NCI-H2196 treated with DMSO at 0.1 percent for 48 hours (cell line): ENCODE measurements around the gene FRMD8.

Experiments used
- DNase-seq: peaks from one replicate; lab custom pipeline; 2025; ENCODE audit not compliant: unreplicated experiment; lab: John Stamatoyannopoulos, UW

Gene FRMD8, protein sequence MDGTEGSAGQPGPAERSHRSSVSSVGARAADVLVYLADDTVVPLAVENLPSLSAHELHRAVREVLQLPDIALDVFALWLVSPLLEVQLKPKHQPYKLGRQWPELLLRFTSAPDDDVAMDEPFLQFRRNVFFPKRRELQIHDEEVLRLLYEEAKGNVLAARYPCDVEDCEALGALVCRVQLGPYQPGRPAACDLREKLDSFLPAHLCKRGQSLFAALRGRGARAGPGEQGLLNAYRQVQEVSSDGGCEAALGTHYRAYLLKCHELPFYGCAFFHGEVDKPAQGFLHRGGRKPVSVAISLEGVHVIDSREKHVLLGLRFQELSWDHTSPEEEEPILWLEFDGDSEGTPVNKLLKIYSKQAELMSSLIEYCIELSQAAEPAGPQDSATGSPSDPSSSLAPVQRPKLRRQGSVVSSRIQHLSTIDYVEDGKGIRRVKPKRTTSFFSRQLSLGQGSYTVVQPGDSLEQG

DNA sequence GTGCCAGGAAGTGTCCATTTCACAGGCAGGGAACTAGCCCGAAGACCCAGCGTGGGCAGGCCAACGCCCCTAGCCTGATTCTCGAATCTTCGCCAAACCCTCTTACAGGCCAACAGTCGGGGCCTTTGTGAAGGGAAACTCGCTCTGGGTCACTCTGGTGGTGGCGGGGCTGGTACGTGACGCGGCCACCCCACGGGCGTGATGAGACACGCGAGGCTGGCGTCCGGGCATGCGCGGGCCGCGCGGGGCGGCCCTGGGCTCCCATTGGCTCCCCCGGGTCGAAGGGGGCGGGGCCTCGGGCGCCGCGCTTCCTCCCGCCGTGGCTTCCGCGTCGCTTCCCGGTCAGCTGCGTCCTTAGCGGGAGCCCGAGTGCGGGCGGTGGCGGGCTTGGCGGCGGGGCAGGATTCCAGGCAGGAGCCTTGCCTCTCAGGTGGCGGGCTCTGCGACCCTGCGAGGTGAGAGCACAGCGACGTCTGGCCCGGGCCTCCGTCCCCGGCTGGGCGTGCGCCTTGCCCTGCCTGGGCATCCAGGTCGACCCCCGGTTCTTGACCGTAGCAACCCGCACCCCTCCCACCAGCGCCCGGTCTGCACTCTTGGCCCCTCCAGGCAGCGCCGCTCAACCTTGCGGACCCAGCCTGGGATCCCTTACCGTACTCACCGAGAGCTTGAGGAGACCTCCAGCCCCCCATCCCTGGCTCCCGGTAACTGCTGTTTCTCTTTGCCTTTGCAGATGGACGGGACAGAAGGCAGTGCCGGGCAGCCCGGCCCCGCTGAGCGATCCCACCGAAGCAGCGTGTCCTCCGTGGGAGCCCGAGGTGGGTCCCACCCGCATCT lies at the start of gene FRMD8:
FRMD8 (plus strand) TSS at position 331 of the 834 bp plus-strand sequence; CDS start at position 731, 400 bp downstream.
- DNase-seq = peak; percentile 33

DNA sequence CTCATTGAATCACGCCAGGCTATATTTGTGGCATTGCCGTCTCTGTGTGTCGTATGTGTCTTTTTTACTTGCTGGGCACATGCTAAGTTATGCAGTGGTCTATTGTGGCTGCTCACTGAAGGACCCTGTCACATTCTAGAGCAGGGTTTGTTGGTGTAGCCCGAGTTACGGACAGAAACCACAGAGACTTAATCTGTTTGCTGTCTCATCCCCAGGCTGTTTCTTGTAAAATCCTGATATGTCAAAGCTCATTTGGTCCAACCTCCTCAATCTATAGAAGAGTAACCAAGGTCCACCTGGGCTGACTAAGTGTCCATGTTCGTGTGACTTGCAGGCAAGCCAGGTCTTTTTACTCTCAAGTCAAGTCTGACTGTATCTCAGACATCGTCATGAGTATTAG lies 47.8 kb upstream of the FRMD8 start:
- no peak for DNase-seq

DNA sequence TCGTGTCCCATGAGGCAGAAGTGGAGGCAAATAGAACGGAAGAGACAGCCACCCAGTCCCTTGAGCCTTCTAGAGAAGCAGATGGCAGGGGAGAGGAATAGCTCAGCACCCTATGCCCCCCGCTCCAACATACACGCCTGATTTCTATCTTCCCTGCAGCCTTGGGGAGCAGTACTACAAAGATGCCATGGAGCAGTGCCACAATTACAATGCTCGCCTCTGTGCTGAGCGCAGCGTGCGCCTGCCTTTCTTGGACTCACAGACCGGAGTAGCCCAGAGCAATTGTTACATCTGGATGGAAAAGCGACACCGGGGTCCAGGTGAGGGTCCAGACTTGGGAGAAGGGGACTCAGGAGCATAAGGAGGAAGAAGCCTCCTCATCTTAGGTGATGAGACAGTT lies 46.2 kb upstream of the FRMD8 start:
- no peak for DNase-seq

DNA sequence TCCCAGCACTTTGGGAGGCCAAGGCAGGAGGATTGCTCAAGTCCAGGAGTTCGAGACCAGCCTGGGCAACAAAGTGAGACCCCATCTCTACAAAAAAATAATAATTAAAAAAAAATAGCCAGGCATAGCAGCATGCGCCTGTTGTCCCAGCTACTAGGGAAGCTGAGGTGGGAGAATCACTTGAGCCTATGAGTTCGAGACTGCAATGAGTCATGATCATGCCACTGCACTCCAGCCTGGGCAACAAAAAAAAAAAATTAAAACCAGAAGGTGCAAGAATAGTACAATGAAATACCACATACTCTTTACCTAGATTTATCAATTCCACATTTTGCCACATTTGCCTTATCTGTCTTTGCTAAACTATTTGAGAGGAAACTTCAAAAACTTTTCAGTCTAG lies 44.6 kb upstream of the FRMD8 start:
- no peak for DNase-seq

DNA sequence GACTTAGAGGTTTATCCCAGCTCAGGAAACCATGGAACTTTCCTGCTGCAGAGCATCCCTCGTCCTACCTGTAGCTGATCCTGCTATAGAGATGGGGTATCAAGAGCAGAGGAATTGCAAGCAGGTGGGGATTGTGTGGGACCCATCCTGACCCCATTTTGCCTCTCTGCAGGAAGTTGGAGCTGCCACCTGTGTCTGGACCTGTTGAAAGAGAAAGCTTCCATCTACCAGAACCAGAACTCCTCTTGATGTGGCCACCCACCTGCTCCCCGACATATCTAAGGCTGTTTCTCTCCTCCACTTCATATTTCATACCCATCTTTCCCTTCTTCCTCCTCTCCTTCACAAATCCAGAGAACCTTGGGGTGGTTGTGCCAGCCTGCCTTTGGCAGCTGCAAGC lies 34.9 kb upstream of the FRMD8 start:
- DNase-seq = no peak

DNA sequence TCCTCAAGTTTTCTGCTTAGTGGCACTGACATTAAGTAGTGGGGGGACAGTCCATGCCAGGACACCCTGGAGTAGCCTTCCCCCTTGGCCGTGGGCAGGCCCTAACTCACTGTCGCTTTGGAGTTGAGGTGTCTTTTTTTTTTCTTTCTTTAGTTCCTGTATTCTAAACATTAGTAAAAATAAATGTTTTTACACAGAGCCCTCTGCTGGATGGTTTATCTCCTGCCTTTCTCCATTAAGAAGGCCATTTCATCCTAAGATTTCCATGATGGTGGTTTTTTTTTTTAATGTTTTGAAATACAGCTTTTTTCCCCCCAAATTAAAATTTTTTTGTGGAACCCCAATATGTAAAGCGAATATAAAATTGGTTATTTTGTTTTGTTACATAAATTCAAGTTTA lies 33.7 kb upstream of the FRMD8 start:
- no peak for DNase-seq

DNA sequence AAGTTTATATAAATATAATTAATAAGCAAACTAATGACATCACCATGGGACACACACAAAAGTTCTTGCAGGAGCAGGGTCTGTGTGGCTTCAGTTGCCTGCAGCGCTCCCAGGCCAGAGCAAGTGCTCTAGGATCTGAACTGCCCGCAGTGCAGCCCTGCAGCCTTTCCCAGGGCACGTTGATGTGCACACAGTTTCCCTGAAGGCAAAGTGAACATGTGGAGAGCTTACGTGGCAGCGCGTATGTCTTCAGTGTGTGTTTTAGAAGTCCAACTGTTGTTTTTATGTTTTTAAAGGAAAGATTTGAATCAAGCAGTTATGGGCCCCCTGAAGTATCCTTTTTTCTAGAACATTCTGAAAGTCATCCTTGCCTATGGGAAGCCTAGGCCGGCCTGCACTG lies 33.1 kb upstream of the FRMD8 start:
- no peak for DNase-seq

DNA sequence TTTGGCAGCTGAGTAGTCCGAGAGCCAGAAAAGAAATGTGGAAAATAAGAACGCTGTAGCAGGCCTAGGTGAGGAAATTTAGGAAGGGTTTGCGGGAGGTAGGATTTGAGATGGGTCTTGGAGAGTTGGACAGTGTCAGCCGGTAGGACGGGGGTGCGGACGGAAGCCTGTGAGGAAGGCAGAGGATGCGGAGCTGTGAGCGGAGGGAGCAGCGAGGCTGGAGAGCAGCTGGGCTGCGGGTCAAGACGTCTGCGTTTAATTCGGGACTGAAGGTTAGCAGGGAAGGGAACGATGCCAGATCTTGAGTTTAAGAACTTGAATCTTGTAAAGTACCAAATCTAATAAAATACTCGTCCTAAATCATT lies 32.6 kb upstream of the FRMD8 start:
- DNase-seq = no peak

DNA sequence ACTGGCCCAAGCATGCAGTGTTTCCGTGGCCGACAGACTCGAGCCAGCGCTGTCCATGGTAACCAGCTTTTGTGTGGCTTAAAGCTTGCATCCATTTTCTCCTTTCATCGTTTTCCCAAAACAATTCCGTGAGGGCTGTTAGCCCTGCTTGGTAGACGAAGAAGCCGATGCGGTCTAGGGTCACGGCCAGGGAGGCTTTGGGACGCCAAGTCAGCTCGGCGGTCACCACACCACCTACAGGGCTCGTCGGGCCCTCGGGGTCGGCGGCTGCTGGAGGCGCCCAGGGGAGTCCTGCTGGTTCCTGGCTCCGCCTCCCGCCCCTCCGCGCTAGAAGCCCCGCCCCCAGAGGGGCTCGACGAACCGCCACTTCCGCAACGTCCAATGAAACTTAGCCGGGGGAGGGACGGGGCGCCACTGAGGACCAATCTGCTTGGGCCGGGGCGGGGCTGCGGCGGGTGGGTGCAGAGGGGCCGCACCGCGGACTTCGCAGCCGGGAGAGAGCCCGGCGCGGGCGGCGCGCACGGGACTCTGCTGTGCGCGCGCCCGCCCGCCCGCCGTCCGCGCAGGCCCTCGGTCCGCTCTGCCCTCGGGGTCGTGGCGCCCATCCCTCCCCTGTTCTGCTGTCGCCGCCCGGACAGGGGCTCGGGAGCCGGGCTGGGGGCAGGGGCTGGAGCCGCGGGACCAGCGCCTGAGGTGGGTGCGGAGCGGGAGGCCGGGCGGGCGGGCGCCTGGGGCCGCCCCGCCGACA lies 32.0 kb upstream of the FRMD8 start, which contains the start of gene TIGD3:
TIGD3 (plus strand) TSS at position 487 of the 748 bp plus-strand sequence. CDS start 1,058 bp downstream, outside the sequence.
- DNase-seq = peak; percentile 96

DNA sequence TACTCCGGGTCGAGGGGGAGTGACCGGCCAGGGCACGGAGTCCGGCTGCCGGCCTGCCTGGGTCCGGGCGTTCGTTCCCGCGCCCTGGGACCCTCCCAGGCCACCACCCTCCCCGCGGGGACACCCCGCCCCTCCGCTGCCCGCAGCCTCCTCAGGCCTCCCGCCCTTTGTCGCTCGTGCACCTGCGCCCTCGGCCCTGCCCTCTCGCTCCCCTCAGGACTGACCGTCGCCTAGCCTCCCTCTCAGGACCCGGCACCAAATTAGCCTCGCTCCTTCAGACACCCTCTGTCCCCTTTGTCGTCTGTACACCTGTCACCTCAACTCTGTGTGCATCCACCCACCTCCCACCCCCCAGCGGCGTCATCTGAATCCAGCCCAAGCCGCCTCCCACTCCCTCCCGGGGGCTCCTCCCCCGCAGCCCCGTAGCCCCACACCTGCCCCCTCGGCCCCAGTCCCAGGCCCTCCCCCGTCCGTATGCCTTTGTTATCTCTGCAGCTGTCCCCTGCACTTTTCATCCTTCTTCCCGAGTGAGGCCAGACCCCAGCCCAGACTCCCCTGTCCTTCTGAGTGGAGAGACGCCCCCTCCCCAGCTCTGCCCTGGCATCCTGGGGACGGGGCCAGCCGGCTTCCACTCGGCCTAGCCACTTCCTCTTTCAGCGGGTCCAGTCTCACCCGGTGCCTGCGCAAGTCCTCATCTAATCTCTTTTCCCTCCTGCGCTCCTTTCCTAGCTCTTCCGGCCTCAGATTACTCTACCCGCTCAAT lies 31.2 kb upstream of the FRMD8 start:
- DNase-seq = peak; percentile 40

DNA sequence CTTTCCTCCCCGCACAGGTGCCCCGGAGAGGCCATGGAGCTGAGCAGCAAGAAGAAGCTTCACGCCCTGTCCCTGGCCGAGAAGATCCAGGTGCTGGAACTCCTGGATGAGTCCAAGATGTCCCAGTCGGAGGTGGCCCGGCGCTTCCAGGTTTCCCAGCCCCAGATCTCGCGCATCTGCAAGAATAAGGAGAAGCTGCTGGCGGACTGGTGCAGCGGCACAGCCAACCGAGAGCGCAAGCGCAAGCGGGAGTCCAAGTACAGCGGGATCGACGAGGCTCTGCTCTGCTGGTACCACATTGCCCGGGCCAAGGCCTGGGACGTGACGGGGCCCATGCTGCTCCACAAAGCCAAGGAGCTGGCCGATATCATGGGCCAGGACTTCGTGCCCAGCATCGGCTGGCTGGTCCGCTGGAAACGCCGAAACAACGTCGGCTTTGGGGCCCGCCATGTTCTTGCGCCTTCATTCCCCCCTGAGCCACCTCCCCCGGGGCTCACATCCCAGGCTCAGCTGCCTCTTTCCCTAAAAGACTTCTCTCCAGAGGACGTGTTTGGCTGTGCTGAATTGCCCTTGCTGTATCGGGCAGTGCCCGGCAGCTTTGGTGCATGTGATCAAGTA lies 30.6 kb upstream of the FRMD8 start:
- no peak for DNase-seq

DNA sequence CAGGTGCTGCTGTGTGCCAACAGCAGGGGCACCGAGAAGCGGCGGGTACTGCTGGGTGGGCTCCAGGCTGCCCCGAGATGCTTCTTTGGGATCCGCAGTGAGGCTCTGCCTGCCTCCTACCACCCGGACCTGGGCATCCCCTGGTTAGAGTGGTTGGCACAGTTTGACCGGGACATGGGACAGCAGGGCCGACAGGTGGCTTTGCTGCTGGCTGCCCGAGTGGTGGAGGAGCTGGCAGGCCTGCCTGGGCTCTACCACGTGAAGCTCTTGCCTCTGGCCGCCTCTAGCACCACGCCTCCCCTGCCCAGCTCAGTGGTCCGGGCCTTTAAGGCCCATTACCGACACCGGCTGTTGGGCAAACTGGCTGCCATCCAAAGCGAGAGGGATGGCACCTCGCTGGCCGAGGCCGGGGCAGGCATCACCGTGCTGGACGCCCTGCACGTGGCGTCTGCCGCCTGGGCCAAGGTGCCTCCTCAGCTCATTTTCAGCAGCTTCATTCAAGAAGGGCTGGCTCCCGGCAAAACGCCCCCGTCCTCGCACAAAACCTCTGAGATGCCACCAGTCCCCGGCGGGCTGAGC lies 30.0 kb upstream of the FRMD8 start:
- DNase-seq = no peak

DNA sequence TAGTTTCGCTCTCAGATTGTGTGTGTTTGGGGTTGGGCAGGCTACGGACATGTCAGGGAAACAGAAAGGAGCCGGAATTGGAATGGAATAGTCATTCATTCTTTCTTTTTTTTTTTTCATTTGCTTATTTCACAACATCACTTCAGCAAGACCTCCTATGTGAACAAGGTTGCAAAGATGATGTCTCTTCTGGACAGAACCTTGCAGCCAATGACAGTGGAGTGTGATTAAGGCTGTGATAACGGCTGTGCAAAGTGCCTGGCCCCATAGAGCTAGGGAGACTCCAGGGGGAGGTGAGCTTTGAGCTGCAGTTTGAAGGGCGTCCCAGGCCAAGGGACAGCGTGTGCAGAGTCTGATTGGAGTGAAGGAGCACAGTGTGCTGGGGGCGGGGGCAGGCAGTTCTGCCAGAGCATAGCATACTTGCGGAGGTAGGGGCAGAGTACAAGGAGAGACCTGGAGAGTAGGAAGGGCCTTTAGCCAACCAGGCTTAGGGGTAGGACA lies 28.5 kb upstream of the FRMD8 start:
- DNase-seq = no peak

DNA sequence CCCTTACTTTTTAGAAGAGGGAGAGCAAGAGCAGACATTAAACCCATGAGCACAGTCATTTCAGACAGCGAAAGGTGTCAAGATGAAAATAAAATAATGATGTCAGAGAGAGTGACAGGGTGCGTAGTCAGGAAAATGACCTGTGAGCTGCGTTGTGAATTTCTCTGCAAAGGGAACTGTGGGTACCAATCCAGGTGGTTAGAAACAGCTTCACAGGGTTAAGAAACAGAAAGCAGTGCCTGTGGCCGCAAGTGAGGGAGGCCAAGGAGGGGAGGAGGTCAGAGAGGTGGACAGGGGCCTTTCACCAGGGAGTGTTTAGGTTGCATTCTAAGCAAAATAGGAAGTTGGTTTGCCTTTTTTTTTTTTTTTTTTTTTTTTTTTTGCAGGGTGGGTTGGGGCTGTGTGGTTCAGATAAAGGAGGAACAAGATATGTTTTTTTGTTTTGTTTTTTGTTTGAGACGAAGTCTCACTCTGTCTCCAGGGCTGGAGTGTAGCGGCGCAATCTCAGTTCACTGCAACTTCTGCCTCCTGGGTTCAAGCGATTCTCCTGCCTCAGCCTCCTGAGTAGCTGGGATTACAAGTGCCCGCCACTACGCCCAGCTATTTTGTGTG lies 24.0 kb upstream of the FRMD8 start:
- DNase-seq = no peak

DNA sequence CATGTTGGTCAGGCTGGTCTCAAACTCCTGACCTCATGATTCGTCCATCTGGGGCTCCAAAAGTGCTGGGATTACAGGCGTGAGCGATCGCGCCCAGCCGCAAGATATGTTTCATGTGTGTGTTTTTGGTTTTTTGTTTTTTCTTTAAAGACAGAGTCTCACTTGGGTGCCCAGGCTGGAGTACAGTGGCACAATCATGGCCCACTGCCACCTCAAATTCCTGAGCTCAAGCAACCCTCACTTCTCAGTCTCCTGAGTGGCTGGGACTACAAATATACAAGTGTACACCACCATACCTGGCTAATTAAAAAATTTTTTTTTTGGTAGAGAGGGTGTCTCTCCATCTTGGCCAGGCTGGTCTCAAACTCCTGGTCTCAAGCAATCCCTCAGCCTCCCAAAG lies 23.5 kb upstream of the FRMD8 start:
- no peak for DNase-seq

DNA sequence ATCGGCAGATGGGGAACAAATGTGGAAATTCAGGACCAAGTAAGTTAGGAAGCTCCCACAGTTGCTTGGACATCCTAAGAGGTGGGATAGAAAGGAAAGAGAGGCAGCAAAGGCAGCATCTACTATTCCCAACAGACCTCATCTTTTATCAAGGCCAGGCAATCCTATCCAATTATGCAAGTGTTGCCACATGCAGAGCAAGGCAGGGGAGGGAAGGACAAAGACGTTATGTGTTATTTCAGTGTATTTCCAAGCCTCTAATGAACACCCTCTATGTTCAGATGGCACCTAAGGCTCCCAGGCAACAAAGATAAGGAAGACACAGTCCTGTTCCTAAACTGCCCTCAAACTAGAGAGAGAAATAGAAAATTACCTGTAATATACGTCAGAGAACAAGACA lies 22.7 kb upstream of the FRMD8 start:
- no peak for DNase-seq

DNA sequence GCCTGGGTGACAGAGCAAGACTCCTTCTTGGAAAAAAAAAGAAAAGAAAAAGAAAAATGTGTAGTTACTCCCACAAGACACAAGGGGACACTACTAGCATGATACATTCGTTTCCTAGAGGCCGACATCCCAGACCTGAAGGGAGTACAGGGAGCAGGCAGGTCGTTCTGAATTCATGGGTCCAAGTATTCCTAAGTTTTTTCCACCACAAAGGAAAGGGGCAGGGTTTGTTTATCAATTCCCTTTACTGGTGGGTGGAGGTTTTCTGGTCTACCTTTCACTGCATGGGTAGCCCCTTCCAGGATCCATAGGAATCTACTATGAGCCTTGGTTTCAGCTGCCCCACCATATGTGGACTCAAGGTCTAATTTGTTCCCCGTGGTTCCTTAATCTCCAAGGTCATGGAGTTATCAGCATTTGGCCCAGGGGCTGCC lies 20.1 kb upstream of the FRMD8 start:
- peak; percentile 71 for DNase-seq

DNA sequence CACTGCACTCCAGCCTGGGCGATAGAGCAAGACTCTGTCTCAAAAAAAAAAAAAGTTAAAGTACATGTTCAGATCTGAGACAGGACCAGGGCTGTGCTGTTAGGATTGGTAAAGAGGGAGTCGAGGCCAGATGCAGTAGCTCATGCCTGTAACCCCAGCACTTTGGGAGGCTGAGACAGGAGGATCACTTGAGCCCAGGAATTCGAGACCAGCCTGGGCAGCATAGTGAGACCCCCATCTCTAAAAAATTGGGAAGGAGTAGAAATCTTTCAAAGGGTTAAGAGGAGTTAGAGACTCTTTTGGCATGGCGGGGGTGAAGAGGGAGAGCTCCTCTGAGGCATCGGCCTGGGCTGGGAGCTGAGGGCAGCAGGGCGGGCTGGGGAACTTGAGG lies 15.8 kb upstream of the FRMD8 start:
- DNase-seq = no peak
